Measurements from ENCODE around the gene MRPL36.

GRCh38 chr5:1765880-1766235 lies 33.8 kb downstream of the MRPL36 start:
- TF ChIP-seq CTCF (IDR thresholded peaks at IDR 0.05) (no peak), POLR2A (IDR thresholded peaks at IDR 0.05) (no peak)

Data from breast epithelium (tissue), 3 donors.